H9 (cell line): ENCODE measurements around the gene ZCWPW2. TPM values are rescaled to one million over a fixed set of nuclear protein-coding genes. Genes with fewer than 3 reads are reported as not detected.

Source experiments
- DNase-seq: peaks from one replicate; pipeline ENCODE4 v3.0.0-alpha.2; 2017
- H2AFZ ChIP-seq: one replicate; pipeline ENCODE4 v1.6.1; 2013; ENCODE audit warnings: mild to moderate bottlenecking, low read length, control low read depth, moderate library complexity
- H2AK5ac ChIP-seq: 2 replicates; pipeline ENCODE4 v1.6.1; 2013; ENCODE audit warnings: low read length, control low read depth, mixed read lengths; ENCODE audit not compliant: insufficient read length
- H2BK120ac ChIP-seq: one replicate; pipeline ENCODE4 v1.6.1; 2013; ENCODE audit warnings: low read depth, mild to moderate bottlenecking, low read length, control low read depth, inconsistent platforms; ENCODE audit not compliant: poor library complexity, severe bottlenecking
- H2BK12ac ChIP-seq: 2 replicates; pipeline ENCODE4 v1.6.1; 2013; ENCODE audit warnings: low read length, control low read depth, mixed read lengths, low read depth; ENCODE audit not compliant: insufficient read length
- H2BK15ac ChIP-seq: 2 replicates; pipeline ENCODE4 v1.6.1; 2013; ENCODE audit warnings: low read depth, low read length, control low read depth
- H2BK20ac ChIP-seq: one replicate; pipeline ENCODE4 v1.6.1; 2013; ENCODE audit warnings: low read depth, mild to moderate bottlenecking, low read length, control low read depth, inconsistent platforms; ENCODE audit not compliant: poor library complexity, severe bottlenecking
- H2BK5ac ChIP-seq: 2 replicates; pipeline ENCODE4 v1.6.1; 2013; ENCODE audit warnings: low read length, control low read depth, mixed read lengths; ENCODE audit not compliant: insufficient read length
- H3K14ac ChIP-seq: 2 replicates; pipeline ENCODE4 v1.6.1; 2013; ENCODE audit warnings: low read length, control low read depth; ENCODE audit not compliant: insufficient read depth
- H3K18ac ChIP-seq: 2 replicates; pipeline ENCODE4 v1.6.1; 2013; ENCODE audit warnings: low read depth, mild to moderate bottlenecking, mixed read lengths, low read length, control low read depth; ENCODE audit not compliant: insufficient read length
- H3K23ac ChIP-seq: 2 replicates; pipeline ENCODE4 v1.6.1; 2013; ENCODE audit warnings: low read length, control low read depth, mixed read lengths, low read depth; ENCODE audit not compliant: insufficient read length
- H3K23me2 ChIP-seq: 2 replicates; pipeline ENCODE4 v1.6.1; 2013; ENCODE audit warnings: low read depth, mild to moderate bottlenecking, mixed read lengths, low read length, control low read depth; ENCODE audit not compliant: insufficient read length, poor library complexity, severe bottlenecking
- H3K27ac ChIP-seq: 2 replicates; pipeline ENCODE4 v1.5.1; 2013; ENCODE audit warnings: low read length, control low read depth, mixed read lengths, low read depth; ENCODE audit not compliant: insufficient read length
- H3K27me3 ChIP-seq: 2 replicates; pipeline ENCODE4 v1.6.1; 2013; ENCODE audit warnings: low read length, control low read depth, inconsistent platforms; ENCODE audit not compliant: insufficient read depth
- H3K4ac ChIP-seq: 2 replicates; pipeline ENCODE4 v1.6.1; 2013; ENCODE audit warnings: low read depth, mild to moderate bottlenecking, control low read depth, inconsistent platforms, low read length, moderate library complexity
- H3K4me1 ChIP-seq: 2 replicates; pipeline ENCODE4 v1.6.1; 2013; ENCODE audit warnings: low read length, control low read depth, inconsistent platforms; ENCODE audit not compliant: insufficient read depth
- H3K4me2 ChIP-seq: 2 replicates; pipeline ENCODE4 v1.6.1; 2013; ENCODE audit warnings: low read length, control low read depth, mixed read lengths; ENCODE audit not compliant: insufficient read length, insufficient read depth
- H3K56ac ChIP-seq: 2 replicates; pipeline ENCODE4 v1.6.1; 2013; ENCODE audit warnings: low read depth, mild to moderate bottlenecking, mixed read lengths, low read length, control low read depth; ENCODE audit not compliant: insufficient read length
- H3K79me1 ChIP-seq: 2 replicates; pipeline ENCODE4 v1.6.1; 2013; ENCODE audit warnings: low read depth, mild to moderate bottlenecking, moderate library complexity, low read length, control low read depth, inconsistent platforms; ENCODE audit not compliant: insufficient read depth, poor library complexity, severe bottlenecking
- H3K79me2 ChIP-seq: 2 replicates; pipeline ENCODE4 v1.6.1; 2013; ENCODE audit warnings: low read length, control low read depth, inconsistent platforms; ENCODE audit not compliant: insufficient read depth
- H3K9ac ChIP-seq: 2 replicates; pipeline ENCODE4 v1.6.1; 2013; ENCODE audit warnings: low read length, control low read depth, mixed read lengths; ENCODE audit not compliant: insufficient read length; ENCODE audit errors: extremely low read depth
- H3K9me3 ChIP-seq: one replicate; pipeline ENCODE4 v1.6.1; 2013; ENCODE audit warnings: low read depth, low read length, inconsistent platforms; ENCODE audit not compliant: control insufficient read depth
- H3T11ph ChIP-seq: one replicate; pipeline ENCODE4 v1.6.1; 2013; ENCODE audit warnings: mild to moderate bottlenecking, low read length, control low read depth, inconsistent platforms
- H4K20me1 ChIP-seq: one replicate; pipeline ENCODE4 v1.6.1; 2013; ENCODE audit not compliant: control insufficient read depth, insufficient read length, insufficient read depth
- H4K5ac ChIP-seq: 2 replicates; pipeline ENCODE4 v1.6.1; 2013; ENCODE audit warnings: low read depth, mild to moderate bottlenecking, mixed read lengths, low read length, control low read depth; ENCODE audit not compliant: insufficient read length
- H4K8ac ChIP-seq: replicated peaks from 2 replicates; pipeline ENCODE4 v1.6.1; 2013; ENCODE audit warnings: low read length, control low read depth, mixed read lengths, low read depth; ENCODE audit not compliant: insufficient read length
- H4K91ac ChIP-seq: 2 replicates; pipeline ENCODE4 v1.6.1; 2013; ENCODE audit warnings: low read depth, mild to moderate bottlenecking, moderate library complexity, mixed read lengths, low read length, control low read depth; ENCODE audit not compliant: insufficient read length
- H3K27ac Mint-ChIP-seq, 3 experiments: 2 replicates in 2 of 3; 3 replicates in 1 of 3; pipeline ENCODE4 v1.8.0; 2020 to 2021; ENCODE audit warnings: mixed read lengths in 3 of 3, mild to moderate bottlenecking in 1 of 3, moderate library complexity in 1 of 3
- H3K27me3 Mint-ChIP-seq: 2 replicates; pipeline ENCODE4 v1.8.0; 2021; ENCODE audit warnings: low read depth, mild to moderate bottlenecking, moderate library complexity, mixed read lengths
- H3K36me3 Mint-ChIP-seq, 3 experiments: 2 replicates in 2 of 3; 3 replicates in 1 of 3; pipeline ENCODE4 v1.8.0; 2020 to 2021; ENCODE audit warnings: low read depth in 3 of 3, mixed read lengths in 3 of 3; ENCODE audit not compliant: insufficient read depth in 1 of 3
- H3K4me1 Mint-ChIP-seq, 2 experiments: 2 replicates each; pipeline ENCODE4 v1.8.0; 2020; ENCODE audit warnings: mixed read lengths in 2 of 2
- H3K4me3 Mint-ChIP-seq, 2 experiments: 2 replicates in 1 of 2; 3 replicates in 1 of 2; pipeline ENCODE4 v1.8.0; 2020 to 2021; ENCODE audit warnings: mild to moderate bottlenecking in 2 of 2, mixed read lengths in 2 of 2, moderate library complexity in 1 of 2
- H3K9me3 Mint-ChIP-seq, 2 experiments: 2 replicates in 1 of 2; 3 replicates in 1 of 2; pipeline ENCODE4 v1.8.0; 2020; ENCODE audit warnings: mild to moderate bottlenecking in 2 of 2, mixed read lengths in 2 of 2, moderate library complexity in 1 of 2
- CTCF ChIP-seq: fragments of 200-600 bp; sonication (generic); conservative IDR thresholded peaks from 3 replicates; pipeline ENCODE4 v1.8.0; 2021; ENCODE audit warnings: antibody characterized with exemption, mild to moderate bottlenecking
- total RNA-seq: library from RNA; stranded (reverse); gene quantifications from 2 replicates; pipeline ENCODE4 v1.2.1, GENCODE V29; 2021

ZCWPW2 gene
- total RNA-seq, 1 experiment from 2014 or later, result 0.35 TPM

GRCh38 chr3:28485164-28485563, 136.6 kb downstream of the ZCWPW2 start:
- H4K91ac ChIP-seq, result no peak overlapping the region
- DNase-seq, result no peak
- no peak overlapping the region for H3K14ac ChIP-seq
- no peaks in the 10 kb centered on the region for H3K27me3 Mint-ChIP-seq
- H3K9me3 ChIP-seq, result no peaks in the 10 kb centered on the region
- no peaks in the 10 kb centered on the region for H3K79me2 ChIP-seq
- no peak overlapping the region for H2BK12ac ChIP-seq
- H3K9ac ChIP-seq, result no peak overlapping the region
- no peak overlapping the region for H2BK20ac ChIP-seq
- no peaks in the 10 kb centered on the region for H3K23me2 ChIP-seq
- H3K23ac ChIP-seq, result no peak overlapping the region
- no peak overlapping the region for H3K27ac ChIP-seq
- H3K56ac ChIP-seq, result no peak overlapping the region
- H4K20me1 ChIP-seq, result no peaks in the 10 kb centered on the region
- no peaks in the 10 kb centered on the region for H3K27me3 ChIP-seq
- H2BK120ac ChIP-seq, result no peak overlapping the region
- H3K36me3 Mint-ChIP-seq, result no peaks in the 10 kb centered on the region
- H3K4me2 ChIP-seq, result no peak overlapping the region
- no peak overlapping the region for H2AFZ ChIP-seq
- H3T11ph ChIP-seq, result no peak overlapping the region
- TF ChIP-seq CTCF, result no peak
- H3K4ac ChIP-seq, result no peak overlapping the region
- H4K5ac ChIP-seq, result no peak overlapping the region
- H3K27ac Mint-ChIP-seq, result no peak overlapping the region
- H3K4me1 Mint-ChIP-seq, result peaks cover 3% of the 10 kb centered on the region in 2 experiments; a peak in 2 of 4 replicates
- no peak overlapping the region for H3K18ac ChIP-seq
- H2BK15ac ChIP-seq, result no peak overlapping the region
- no peak overlapping the region for H4K8ac ChIP-seq
- H2BK5ac ChIP-seq, result no peak overlapping the region
- H2AK5ac ChIP-seq, result no peak overlapping the region
- no peaks in the 10 kb centered on the region for H3K9me3 Mint-ChIP-seq
- no peak overlapping the region for H3K4me3 Mint-ChIP-seq
- H3K79me1 ChIP-seq, result no peaks in the 10 kb centered on the region
- no peaks in the 10 kb centered on the region for H3K4me1 ChIP-seq
